ENCODE results near the gene C1orf74.

DNA sequence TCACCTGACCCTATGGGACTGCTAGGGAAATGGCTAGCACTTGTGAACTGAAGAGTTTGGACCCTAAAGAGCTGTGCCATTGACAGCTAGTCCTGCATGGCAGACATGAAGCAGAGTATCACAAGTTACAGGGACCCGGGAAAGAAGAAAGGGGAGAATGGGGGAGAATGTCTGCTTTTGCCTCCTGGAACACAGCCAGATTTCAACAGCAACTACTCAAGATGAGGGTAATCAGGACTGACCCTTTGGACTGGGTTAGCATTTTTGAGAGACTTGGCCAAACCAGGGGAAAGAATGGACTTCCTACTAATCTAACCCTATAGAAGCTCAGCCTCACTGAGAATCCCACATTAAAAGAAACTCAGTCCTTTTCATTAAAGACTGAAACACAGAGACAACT, 34.7 kb upstream of the C1orf74 start:
- TF ChIP-seq EZH2phosphoT487 (IDR thresholded peaks at IDR 0.05; ENCODE audit: insufficient read depth, low read depth) (no peak), EZH2 (IDR thresholded peaks at IDR 0.05; ENCODE audit: insufficient read depth, poor library complexity, severe bottlenecking) (no peak)
